GM21528 (cell line): ENCODE data around the gene H3-3A.

Experiments
- ATAC-seq: cut with Tn5 transposase; IDR thresholded peaks from one replicate; pipeline ENCODE4 v1.9.1; 2021; ENCODE audit warnings: mild to moderate bottlenecking, moderate library complexity; ENCODE audit not compliant: unreplicated experiment, low FRiP score

Gene H3-3A

DNA sequence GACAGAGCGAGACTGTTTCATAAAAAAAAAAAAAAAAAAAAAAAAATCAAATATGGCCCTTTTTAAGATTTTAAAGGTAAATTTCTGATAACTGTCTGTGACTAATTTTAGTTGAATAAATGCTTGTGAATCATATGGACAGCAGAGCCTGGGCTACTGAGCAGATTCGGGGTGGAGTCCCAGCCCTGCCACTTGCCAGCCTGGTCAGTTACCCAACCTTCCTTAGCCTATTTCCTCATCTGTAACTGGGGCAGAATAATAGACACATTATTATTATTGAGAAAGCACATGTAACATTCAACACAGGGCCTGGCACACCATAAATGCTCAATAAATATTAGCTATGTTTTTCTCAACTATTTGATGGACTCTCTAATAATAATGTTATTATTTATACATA is 11.2 kb upstream of the H3-3A start:
- no peak for ATAC-seq

DNA sequence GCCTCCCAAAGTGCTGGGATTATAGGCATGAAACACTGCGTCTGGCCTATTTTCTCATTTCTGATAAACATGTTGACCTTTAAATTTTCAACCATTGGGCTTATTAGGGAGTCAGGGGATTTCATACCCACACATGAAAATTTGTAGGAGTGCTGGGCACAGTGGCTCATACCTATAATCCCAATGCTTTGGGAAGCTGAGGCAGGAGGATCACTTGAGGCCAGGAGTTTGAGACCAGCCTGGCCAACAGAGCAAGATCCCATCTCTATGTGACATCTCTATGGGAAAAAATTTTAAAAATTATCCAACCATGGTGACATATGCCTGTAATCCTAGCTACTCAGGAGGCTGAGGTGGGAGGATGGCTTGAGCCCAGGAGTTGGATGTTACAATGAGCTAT is 10.5 kb upstream of the H3-3A start:
- no peak for ATAC-seq

DNA sequence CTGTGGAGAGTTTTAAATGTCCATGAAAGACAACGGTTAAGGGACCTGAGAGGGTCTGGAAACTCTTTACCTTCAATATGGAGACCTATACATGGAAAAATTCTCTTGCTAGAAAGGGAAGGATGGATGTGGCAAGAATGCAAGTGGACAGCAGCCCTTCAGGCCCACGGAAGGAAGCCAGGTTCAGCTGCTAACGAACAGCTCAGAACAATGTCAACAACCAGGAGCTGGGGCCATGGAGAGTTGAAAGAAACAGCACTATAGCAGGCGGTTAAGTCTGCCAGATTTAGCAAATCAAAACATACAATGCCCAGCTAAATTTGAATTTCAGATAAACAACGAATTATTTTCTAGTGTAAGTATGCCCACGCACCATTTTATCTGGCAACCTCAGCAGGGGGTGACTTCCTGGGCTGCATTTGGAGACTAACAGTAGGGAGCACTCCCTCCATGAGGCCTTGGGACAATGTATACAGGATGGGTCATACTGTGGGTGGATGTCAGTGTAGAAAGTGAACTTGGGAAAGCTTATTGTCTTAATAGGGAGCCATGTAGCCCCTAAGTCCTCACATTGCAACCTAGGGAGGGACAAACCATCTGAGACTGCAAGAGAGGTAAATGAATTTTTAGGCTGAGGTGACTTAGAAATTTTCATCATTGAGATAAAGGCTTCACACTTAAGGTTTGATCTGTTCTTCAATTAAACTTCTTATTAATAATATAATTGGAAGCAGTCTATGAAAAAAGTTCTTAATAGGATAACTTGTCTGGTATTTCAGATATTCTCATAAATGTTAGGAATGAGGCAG is 7.8 kb upstream of the H3-3A start:
- no peak for ATAC-seq

DNA sequence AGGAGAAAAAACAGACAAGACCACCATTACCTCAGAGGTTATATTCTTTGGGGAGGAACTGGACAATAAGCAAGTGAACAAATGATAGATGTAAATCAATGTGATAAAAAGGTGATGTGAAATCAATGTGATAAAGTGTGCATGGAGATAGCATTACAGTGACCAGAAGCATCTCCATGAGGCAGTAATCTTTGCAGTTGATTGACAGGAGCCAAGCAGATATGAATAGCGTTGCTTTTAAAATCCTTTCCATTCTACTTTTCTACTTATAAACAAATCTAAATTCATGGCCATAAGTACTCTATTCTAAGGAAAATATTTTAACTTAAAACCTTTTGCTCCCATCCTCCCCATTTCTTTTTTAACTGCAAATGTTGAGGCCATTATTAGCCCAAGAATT is 2.8 kb upstream of the H3-3A start:
- no peak for ATAC-seq

GRCh38 chr1:226060427-226060826 is 2.1 kb upstream of the H3-3A start:
- no peak for ATAC-seq

- no peak for ATAC-seq
These were observed 1.3 kb upstream of the H3-3A start for GRCh38 chr1:226061068-226061840.

- peak; percentile 55 for ATAC-seq
These were observed 517 bp upstream of the H3-3A start for GRCh38 chr1:226061841-226062557.

GRCh38 chr1:226063224-226063976 is 884 bp downstream of the H3-3A start:
- ATAC-seq, result peak; percentile 18

- no peak for ATAC-seq
These were observed 1.7 kb downstream of the H3-3A start for GRCh38 chr1:226063977-226064815.

GRCh38 chr1:226064816-226065248 is 2.3 kb downstream of the H3-3A start:
- no peak for ATAC-seq

DNA sequence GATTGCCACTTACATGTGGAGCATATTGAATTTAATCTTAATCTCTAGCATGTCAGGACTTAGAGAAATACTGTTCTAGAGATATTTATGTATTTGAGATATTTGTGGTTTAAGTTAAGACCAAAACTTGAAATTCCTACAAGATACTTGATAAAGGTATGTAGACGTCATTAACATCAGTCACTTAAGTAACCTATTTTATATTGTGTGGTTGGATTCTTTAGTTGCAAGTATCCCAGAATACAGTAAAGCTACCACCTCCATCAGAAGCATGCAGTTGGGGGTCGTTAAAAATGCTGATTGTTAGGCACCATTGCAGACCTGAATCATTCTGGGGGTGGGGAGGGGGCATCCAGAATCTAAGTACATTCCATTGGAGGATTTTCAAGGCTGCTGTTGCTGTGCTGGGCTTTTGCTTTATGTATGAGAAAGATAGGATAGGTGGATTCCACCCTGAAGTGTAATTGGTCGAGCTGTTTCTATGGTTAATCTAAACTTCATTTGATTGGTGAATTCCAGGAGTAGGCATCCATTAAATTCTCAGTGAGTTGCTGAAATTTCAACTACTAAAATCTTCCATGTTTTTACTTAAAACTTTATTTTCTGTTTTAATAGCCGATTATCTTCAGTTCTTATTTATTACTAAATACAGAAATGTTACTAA is 4.0 kb downstream of the H3-3A start:
- ATAC-seq, result no peak

DNA sequence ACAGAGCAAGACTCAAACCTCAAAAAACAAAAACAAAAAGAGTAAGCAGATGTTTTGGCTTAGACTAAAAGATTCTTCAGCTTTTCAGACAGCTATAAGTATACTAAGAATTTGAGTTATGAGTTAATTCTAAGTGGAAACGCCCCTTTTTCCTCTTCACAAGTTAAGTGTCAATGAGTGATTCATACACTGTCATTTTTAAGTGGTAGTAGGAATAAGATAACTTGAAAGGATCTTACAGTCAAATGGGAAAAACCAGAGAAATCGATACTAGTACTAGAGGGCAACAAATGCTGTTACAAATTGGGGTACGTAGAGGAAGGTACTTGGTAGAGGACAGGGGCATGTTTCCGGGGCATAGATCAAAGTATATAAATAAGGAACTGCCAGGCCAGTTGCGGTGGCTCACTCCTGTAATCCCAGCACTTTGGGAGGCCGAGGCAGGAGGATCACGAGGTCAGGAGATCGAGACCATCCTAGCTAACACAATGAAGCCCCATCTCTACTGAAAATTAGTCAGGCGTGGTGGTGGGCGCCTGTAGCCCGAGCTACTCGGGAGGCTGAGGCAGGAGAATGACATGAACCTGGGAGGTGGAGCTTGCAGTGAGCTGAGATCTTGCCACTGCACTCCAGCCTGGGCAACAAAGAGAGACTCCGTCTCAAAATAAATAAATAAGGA is 7.4 kb downstream of the H3-3A start:
- no peak for ATAC-seq

GRCh38 chr1:226072347-226072746 is 9.8 kb downstream of the H3-3A start:
- ATAC-seq, result no peak

DNA sequence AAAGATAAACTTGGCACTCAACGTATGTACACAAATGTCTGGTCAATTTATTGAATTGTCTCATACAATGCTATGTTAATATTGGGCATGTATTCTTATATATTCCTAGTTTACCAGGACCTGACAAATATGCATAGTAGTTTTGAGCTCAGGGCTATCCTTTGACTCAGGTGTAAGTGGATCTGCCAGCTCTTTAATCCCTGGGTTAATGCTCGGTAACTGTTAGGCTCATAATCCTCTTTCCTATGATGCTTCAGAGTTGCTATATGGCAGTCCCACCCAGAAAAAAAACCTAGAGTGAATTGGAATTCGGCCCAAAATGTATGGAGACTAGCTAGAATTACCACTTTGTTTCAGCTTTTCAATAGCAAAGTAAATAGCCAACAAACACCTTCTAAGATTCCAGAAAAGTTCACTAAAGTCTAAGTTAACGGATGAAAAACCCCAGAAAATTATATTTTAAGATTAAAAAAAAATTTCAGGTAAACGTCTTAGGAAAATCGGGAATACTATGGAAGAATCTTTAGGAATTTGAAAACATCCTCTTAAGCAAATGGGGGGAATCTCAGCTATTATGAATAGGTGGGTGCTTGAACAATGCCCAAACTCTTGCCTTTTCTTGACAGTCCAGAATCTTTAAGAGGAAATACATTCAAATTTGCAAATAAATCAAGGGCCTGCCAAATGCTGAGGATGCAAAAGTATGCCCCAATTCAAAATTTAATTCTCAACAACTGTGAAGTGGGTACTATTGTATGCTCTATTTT is 10.9 kb downstream of the H3-3A start:
- no peak for ATAC-seq

DNA sequence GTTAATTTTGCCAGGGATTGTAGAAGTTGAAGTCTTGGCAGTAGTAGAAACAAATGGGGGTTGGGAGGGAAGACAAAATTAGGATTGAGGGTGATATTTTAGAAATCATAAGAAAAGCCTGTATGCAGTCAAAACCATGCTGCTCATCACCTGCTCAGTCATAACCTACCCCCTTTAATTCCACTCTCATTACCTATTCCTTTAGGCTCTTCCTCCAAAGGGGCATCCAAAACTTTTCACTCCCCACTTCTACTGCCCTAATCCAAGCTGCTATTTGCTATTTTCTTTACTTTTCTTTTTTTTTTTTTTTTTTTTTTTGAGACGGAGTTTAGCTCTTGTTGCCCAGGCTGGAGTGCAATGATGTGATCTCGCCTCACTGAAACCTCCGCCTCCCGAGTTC is 11.5 kb downstream of the H3-3A start:
- ATAC-seq, result no peak

DNA sequence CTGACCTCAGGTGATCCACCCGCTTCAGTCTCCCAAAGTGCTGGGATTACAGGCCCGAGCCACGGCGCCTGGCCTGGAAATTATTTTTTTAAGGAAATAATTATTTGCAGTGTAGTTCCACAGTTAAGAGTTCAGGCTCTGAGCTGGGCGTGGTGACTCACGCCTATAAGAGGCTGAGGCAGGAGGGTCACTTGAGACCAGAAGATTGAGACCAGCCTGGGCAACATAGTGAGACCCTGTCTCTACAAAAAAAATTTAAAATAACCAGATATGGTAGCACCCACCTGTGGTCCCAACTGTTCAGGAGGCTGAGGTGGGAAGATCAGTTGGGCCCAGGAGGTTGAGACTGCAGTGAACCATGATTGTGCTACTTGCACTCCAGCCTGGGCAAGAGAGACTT is 13.9 kb downstream of the H3-3A start:
- ATAC-seq, result no peak

DNA sequence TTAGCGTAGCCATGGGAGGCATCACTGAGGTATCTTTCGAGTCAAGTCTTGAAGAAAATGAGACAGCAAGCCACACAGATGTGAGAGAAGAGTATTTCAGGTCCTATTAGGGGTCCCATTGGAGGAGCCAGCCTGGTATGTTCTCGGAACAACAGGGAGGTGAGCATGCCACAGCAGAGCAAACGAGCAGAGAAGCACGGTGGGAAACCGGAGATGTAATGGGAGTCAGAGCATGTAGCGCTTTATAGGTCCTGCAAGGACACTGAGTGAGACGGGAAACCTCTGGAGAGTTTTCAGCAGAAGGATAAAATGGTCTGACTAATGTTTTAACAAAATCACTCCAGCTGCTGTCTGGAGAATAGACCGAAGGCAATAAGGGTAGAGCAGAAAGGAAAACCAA is 15.9 kb downstream of the H3-3A start:
- no peak for ATAC-seq

- ATAC-seq, result no peak
These were observed 20.0 kb downstream of the H3-3A start for GRCh38 chr1:226082587-226082917.
